ENCODE data around the gene MLIP. TPM values are rescaled to one million over a fixed set of nuclear protein-coding genes. Genes with fewer than 3 reads are reported as not detected.

MLIP gene
- 1 to 10 TPM in 1 of 7 donors, under 1 TPM in 2, not detected in 4; 0.15 to 1.2 (median 0.40) TPM for total RNA-seq
- polyA plus RNA-seq = under 1 TPM; 0.05 to 0.70 TPM
- long read RNA-seq, donor 1 = 0 reads
- long read RNA-seq, donor 2 = 0 reads
- long read RNA-seq, donor 3 = 0 reads

- no peak for DNase-seq
- TF ChIP-seq EP300 (IDR thresholded peaks at IDR 0.05) (no peak), POLR2A (IDR thresholded peaks at IDR 0.05) (no peak)
- TF ChIP-seq, protein P1, sequence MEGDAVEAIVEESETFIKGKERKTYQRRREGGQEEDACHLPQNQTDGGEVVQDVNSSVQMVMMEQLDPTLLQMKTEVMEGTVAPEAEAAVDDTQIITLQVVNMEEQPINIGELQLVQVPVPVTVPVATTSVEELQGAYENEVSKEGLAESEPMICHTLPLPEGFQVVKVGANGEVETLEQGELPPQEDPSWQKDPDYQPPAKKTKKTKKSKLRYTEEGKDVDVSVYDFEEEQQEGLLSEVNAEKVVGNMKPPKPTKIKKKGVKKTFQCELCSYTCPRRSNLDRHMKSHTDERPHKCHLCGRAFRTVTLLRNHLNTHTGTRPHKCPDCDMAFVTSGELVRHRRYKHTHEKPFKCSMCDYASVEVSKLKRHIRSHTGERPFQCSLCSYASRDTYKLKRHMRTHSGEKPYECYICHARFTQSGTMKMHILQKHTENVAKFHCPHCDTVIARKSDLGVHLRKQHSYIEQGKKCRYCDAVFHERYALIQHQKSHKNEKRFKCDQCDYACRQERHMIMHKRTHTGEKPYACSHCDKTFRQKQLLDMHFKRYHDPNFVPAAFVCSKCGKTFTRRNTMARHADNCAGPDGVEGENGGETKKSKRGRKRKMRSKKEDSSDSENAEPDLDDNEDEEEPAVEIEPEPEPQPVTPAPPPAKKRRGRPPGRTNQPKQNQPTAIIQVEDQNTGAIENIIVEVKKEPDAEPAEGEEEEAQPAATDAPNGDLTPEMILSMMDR (IDR thresholded peaks at IDR 0.05) = no peak
- 68 to 71% (median 70%) methylated on average over 10 of the region's 10 CpGs for WGBS, 3 donors
- Histone ChIP-seq H3K4me3 (no peak within 1 kb of the TSS), H3K36me3 (no peaks in the 10 kb centered on the region), H3K27me3 (no peaks in the 10 kb centered on the region), H3K27ac (no peak within 1 kb of the TSS), H3K4me1 (ENCODE audit: insufficient read depth) (no peaks in the 10 kb centered on the region), H3K9me3 (no peaks in the 10 kb centered on the region)
- intact Hi-C loops (cut with DNase I) = no loop called here
Measured at GRCh38 chr6:54111341-54112045, at the start of gene MLIP. TSS of gene MLIP (plus strand) at chr6:54111443. CDS start at chr6:54111480, 37 bp downstream.

- TF ChIP-seq EP300 (IDR thresholded peaks at IDR 0.05) (no peak), POLR2A (IDR thresholded peaks at IDR 0.05) (no peak)
- TF ChIP-seq, protein P1 (IDR thresholded peaks at IDR 0.05) = no peak
- no peak overlapping the region for H3K4me3 ChIP-seq
- H3K27ac ChIP-seq = no peak overlapping the region
- no peak for DNase-seq
- H3K27me3 ChIP-seq = no peaks in the 10 kb centered on the region
- intact Hi-C loops (cut with DNase I) = no loop called here
- WGBS, 3 donors = 96 to 97% (median 97%) methylated on average over 3 of the region's 3 CpGs
- H3K9me3 ChIP-seq = no peaks in the 10 kb centered on the region
- H3K4me1 ChIP-seq (ENCODE audit: insufficient read depth) = no peaks in the 10 kb centered on the region
- no peaks in the 10 kb centered on the region for H3K36me3 ChIP-seq
Measured at GRCh38 chr6:54063228-54063539, 48.1 kb upstream of the MLIP start.

- WGBS, 3 donors = 84 to 86% methylated on average over 2 of the region's 2 CpGs; no CpG with 5 or more reads in 1 of the 3 donors
- H3K4me1 ChIP-seq (ENCODE audit: insufficient read depth) = peaks cover 1% of the 10 kb centered on the region
- no peak overlapping the region for H3K27ac ChIP-seq
- H3K9me3 ChIP-seq = no peaks in the 10 kb centered on the region
- H3K27me3 ChIP-seq = no peaks in the 10 kb centered on the region
- H3K36me3 ChIP-seq = no peaks in the 10 kb centered on the region
- H3K4me3 ChIP-seq = no peak overlapping the region
- intact Hi-C loops (cut with DNase I) = no loop called here
- DNase-seq = no peak
- TF ChIP-seq POLR2A (IDR thresholded peaks at IDR 0.05) (no peak), EP300 (IDR thresholded peaks at IDR 0.05) (no peak)
- TF ChIP-seq, protein P1 (IDR thresholded peaks at IDR 0.05) = no peak
Measured at GRCh38 chr6:54068694-54069093, 42.5 kb upstream of the MLIP start.

GRCh38 chr6:54070025-54070424, 41.2 kb upstream of the MLIP start:
- TF ChIP-seq EP300 (IDR thresholded peaks at IDR 0.05) (no peak), POLR2A (IDR thresholded peaks at IDR 0.05) (no peak)
- TF ChIP-seq, protein P1 (IDR thresholded peaks at IDR 0.05) = no peak
- DNase-seq = no peak
- intact Hi-C loops (cut with DNase I) = no loop called here
- WGBS, 3 donors = 7 to 49% (median 37%) methylated on average over 3 of the region's 3 CpGs
- Histone ChIP-seq H3K4me1 (ENCODE audit: insufficient read depth) (peaks cover 4% of the 10 kb centered on the region), H3K36me3 (no peaks in the 10 kb centered on the region), H3K27me3 (no peaks in the 10 kb centered on the region), H3K9me3 (no peaks in the 10 kb centered on the region), H3K4me3 (no peak overlapping the region), H3K27ac (no peak overlapping the region)
